ENCODE data around the gene KLK15. TPM values are rescaled to one million over a fixed set of nuclear protein-coding genes. Genes with fewer than 3 reads are reported as not detected.

KLK15 gene
- total and polyA plus RNA-seq, 5 donors from 2014 or later: not detected

- H3K27me3 Mint-ChIP-seq: peaks cover 5% of the 10 kb centered on the region
- ATAC-seq (ENCODE audit: low read depth in 2 of 2) (no peak), DNase-seq (no peak)
- peaks cover 0 to 5% (median 0%) of the 10 kb centered on the region in 4 donors for H3K4me1 Mint-ChIP-seq
- Histone ChIP-seq H3K27me3 (ENCODE audit: control insufficient read depth, insufficient read depth, low read length) (no peaks in the 10 kb centered on the region), H3K4me1 (ENCODE audit: control insufficient read depth, insufficient read depth, low read length, poor library complexity, severe bottlenecking) (no peaks in the 10 kb centered on the region), H3K27ac (ENCODE audit: insufficient read depth, low read length, poor library complexity, severe bottlenecking) (no peak overlapping the region), H3K9me3 (ENCODE audit: control insufficient read depth in 2 of 2, low read length in 2 of 2) (no peaks in the 10 kb centered on the region), H3K36me3 (ENCODE audit: control insufficient read depth, insufficient read depth, low read length) (no peaks in the 10 kb centered on the region), H3K4me3 (ENCODE audit: low read depth, low read length) (no peak overlapping the region)
- no peak overlapping the region for H3K4me3 Mint-ChIP-seq
- H3K9me3 Mint-ChIP-seq: no peaks in the 10 kb centered on the region
- H3K36me3 Mint-ChIP-seq: no peaks in the 10 kb centered on the region
- no peak overlapping the region for H3K27ac Mint-ChIP-seq
Observed at GRCh38 chr19:50874211-50874610, 40.8 kb upstream of the KLK15 start.

DNA sequence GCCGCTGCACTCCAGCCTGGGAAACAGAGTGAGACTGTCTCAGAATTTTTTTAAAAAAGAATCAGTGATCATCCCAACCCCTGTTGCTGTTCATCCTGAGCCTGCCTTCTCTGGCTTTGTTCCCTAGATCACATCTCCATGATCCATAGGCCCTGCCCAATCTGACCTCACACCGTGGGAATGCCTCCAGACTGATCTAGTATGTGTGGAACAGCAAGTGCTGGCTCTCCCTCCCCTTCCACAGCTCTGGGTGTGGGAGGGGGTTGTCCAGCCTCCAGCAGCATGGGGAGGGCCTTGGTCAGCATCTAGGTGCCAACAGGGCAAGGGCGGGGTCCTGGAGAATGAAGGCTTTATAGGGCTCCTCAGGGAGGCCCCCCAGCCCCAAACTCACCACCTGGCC is 39.7 kb upstream of the KLK15 start, which contains the start of gene KLK2:
TSS of gene KLK2 (plus strand) at position 384 of the 400 bp plus-strand sequence. CDS start 35 bp downstream, outside the sequence.
- Mint-ChIP-seq H3K27me3 (peaks cover 5% of the 10 kb centered on the region), H3K4me3 (no peak within 1 kb of the TSS), H3K9me3 (no peaks in the 10 kb centered on the region), H3K4me1 (no peaks in the 10 kb centered on the region), H3K36me3 (no peaks in the 10 kb centered on the region), H3K27ac (no peak within 1 kb of the TSS)
- Histone ChIP-seq H3K27me3 (ENCODE audit: control insufficient read depth, insufficient read depth, low read length) (peaks cover 2% of the 10 kb centered on the region), H3K4me1 (ENCODE audit: control insufficient read depth, insufficient read depth, low read length, poor library complexity, severe bottlenecking) (no peaks in the 10 kb centered on the region), H3K9me3 (ENCODE audit: control insufficient read depth in 2 of 2, low read length in 2 of 2) (no peaks in the 10 kb centered on the region), H3K27ac (ENCODE audit: insufficient read depth, low read length, poor library complexity, severe bottlenecking) (no peak within 1 kb of the TSS), H3K4me3 (ENCODE audit: low read depth, low read length) (no peak within 1 kb of the TSS), H3K36me3 (ENCODE audit: control insufficient read depth, insufficient read depth, low read length) (no peaks in the 10 kb centered on the region)
- DNase-seq (no peak), ATAC-seq (ENCODE audit: low read depth in 2 of 2) (no peak)

GRCh38 chr19:50870417-50871089 is 37.2 kb upstream of the KLK15 start:
- Histone ChIP-seq H3K9me3 (ENCODE audit: control insufficient read depth in 2 of 2, low read length in 2 of 2) (no peaks in the 10 kb centered on the region), H3K4me3 (ENCODE audit: low read depth, low read length) (no peak overlapping the region), H3K27me3 (ENCODE audit: control insufficient read depth, insufficient read depth, low read length) (peaks cover 2% of the 10 kb centered on the region), H3K4me1 (ENCODE audit: control insufficient read depth, insufficient read depth, low read length, poor library complexity, severe bottlenecking) (no peaks in the 10 kb centered on the region), H3K36me3 (ENCODE audit: control insufficient read depth, insufficient read depth, low read length) (no peaks in the 10 kb centered on the region), H3K27ac (ENCODE audit: insufficient read depth, low read length, poor library complexity, severe bottlenecking) (no peak overlapping the region)
- no peaks in the 10 kb centered on the region for H3K36me3 Mint-ChIP-seq
- ATAC-seq (ENCODE audit: low read depth in 2 of 2) (no peak), DNase-seq (no peak)
- no peak overlapping the region for H3K27ac Mint-ChIP-seq
- H3K4me1 Mint-ChIP-seq: no peaks in the 10 kb centered on the region
- H3K27me3 Mint-ChIP-seq: peaks cover 18% of the 10 kb centered on the region
- H3K9me3 Mint-ChIP-seq: no peaks in the 10 kb centered on the region
- H3K4me3 Mint-ChIP-seq: no peak overlapping the region

DNA sequence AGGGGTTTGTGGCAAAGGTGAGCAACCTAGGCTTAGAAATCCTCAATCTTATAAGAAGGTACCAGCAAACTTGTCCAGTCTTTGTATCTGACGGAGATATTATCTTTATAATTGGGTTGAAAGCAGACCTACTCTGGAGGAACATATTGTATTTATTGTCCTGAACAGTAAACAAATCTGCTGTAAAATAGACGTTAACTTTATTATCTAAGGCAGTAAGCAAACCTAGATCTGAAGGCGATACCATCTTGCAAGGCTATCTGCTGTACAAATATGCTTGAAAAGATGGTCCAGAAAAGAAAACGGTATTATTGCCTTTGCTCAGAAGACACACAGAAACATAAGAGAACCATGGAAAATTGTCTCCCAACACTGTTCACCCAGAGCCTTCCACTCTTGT is 36.1 kb upstream of the KLK15 start:
- Histone ChIP-seq H3K27ac (ENCODE audit: insufficient read depth, low read length, poor library complexity, severe bottlenecking) (no peak overlapping the region), H3K36me3 (ENCODE audit: control insufficient read depth, insufficient read depth, low read length) (no peaks in the 10 kb centered on the region), H3K4me3 (ENCODE audit: low read depth, low read length) (no peak overlapping the region), H3K27me3 (ENCODE audit: control insufficient read depth, insufficient read depth, low read length) (peaks cover 2% of the 10 kb centered on the region), H3K4me1 (ENCODE audit: control insufficient read depth, insufficient read depth, low read length, poor library complexity, severe bottlenecking) (no peaks in the 10 kb centered on the region), H3K9me3 (ENCODE audit: control insufficient read depth in 2 of 2, low read length in 2 of 2) (no peaks in the 10 kb centered on the region)
- no peak for DNase-seq
- H3K27me3 Mint-ChIP-seq: peaks cover 18% of the 10 kb centered on the region
- no peak overlapping the region for H3K27ac Mint-ChIP-seq
- H3K4me3 Mint-ChIP-seq: no peak overlapping the region
- H3K9me3 Mint-ChIP-seq: no peaks in the 10 kb centered on the region
- no peaks in the 10 kb centered on the region for H3K36me3 Mint-ChIP-seq
- no peaks in the 10 kb centered on the region for H3K4me1 Mint-ChIP-seq
- ATAC-seq (ENCODE audit: low read depth in 2 of 2): no peak

DNA sequence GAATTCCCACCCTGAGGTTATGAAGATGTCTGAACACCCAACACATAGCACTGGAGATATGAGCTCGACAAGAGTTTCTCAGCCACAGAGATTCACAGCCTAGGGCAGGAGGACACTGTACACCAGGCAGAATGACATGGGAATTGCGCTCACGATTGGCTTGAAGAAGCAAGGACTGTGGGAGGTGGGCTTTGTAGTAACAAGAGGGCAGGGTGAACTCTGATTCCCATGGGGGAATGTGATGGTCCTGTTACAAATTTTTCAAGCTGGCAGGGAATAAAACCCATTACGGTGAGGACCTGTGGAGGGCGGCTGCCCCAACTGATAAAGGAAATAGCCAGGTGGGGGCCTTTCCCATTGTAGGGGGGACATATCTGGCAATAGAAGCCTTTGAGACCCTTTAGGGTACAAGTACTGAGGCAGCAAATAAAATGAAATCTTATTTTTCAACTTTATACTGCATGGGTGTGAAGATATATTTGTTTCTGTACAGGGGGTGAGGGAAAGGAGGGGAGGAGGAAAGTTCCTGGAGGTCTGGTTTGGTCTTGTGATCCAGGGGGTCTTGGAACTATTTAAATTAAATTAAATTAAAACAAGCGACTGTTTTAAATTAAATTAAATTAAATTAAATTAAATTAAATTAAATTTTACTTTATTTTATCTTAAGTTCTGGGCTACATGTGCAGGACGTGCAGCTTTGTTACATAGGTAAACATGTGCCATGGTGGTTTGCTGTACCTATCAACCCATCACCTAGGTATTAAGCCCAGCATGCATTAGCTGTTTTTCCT is 28.3 kb upstream of the KLK15 start:
- no peak overlapping the region for H3K27ac ChIP-seq (ENCODE audit: insufficient read depth, low read length, poor library complexity, severe bottlenecking)
- Mint-ChIP-seq H3K4me1 (no peaks in the 10 kb centered on the region), H3K27ac (no peak overlapping the region), H3K9me3 (peaks cover 0 to 15% (median 0%) of the 10 kb centered on the region in 7 donors), H3K36me3 (no peaks in the 10 kb centered on the region), H3K4me3 (no peak overlapping the region), H3K27me3 (peaks cover 36% of the 10 kb centered on the region)
- no peaks in the 10 kb centered on the region for H3K27me3 ChIP-seq (ENCODE audit: control insufficient read depth, insufficient read depth, low read length)
- no peaks in the 10 kb centered on the region for H3K4me1 ChIP-seq (ENCODE audit: control insufficient read depth, insufficient read depth, low read length, poor library complexity, severe bottlenecking)
- DNase-seq: no peak
- no peak overlapping the region for H3K4me3 ChIP-seq (ENCODE audit: low read depth, low read length)
- peaks cover 0 to 4% of the 10 kb centered on the region in 2 experiments for H3K9me3 ChIP-seq (ENCODE audit: control insufficient read depth in 2 of 2, low read length in 2 of 2)
- no peak for ATAC-seq (ENCODE audit: low read depth in 2 of 2)
- no peaks in the 10 kb centered on the region for H3K36me3 ChIP-seq (ENCODE audit: control insufficient read depth, insufficient read depth, low read length)

GRCh38 chr19:50861010-50861409 is 27.6 kb upstream of the KLK15 start:
- no peaks in the 10 kb centered on the region for H3K27me3 ChIP-seq (ENCODE audit: control insufficient read depth, insufficient read depth, low read length)
- no peak overlapping the region for H3K27ac Mint-ChIP-seq
- H3K9me3 ChIP-seq (ENCODE audit: control insufficient read depth in 2 of 2, low read length in 2 of 2): peaks cover 0 to 4% of the 10 kb centered on the region in 2 experiments
- ATAC-seq (ENCODE audit: low read depth in 2 of 2): no peak
- no peaks in the 10 kb centered on the region for H3K4me1 Mint-ChIP-seq
- H3K4me3 ChIP-seq (ENCODE audit: low read depth, low read length): no peak overlapping the region
- no peaks in the 10 kb centered on the region for H3K36me3 ChIP-seq (ENCODE audit: control insufficient read depth, insufficient read depth, low read length)
- H3K36me3 Mint-ChIP-seq: no peaks in the 10 kb centered on the region
- no peak overlapping the region for H3K27ac ChIP-seq (ENCODE audit: insufficient read depth, low read length, poor library complexity, severe bottlenecking)
- H3K4me1 ChIP-seq (ENCODE audit: control insufficient read depth, insufficient read depth, low read length, poor library complexity, severe bottlenecking): no peaks in the 10 kb centered on the region
- no peak overlapping the region for H3K4me3 Mint-ChIP-seq
- peaks cover 30% of the 10 kb centered on the region for H3K27me3 Mint-ChIP-seq
- peaks cover 0 to 15% (median 0%) of the 10 kb centered on the region in 7 donors for H3K9me3 Mint-ChIP-seq
- no peak for DNase-seq

DNA sequence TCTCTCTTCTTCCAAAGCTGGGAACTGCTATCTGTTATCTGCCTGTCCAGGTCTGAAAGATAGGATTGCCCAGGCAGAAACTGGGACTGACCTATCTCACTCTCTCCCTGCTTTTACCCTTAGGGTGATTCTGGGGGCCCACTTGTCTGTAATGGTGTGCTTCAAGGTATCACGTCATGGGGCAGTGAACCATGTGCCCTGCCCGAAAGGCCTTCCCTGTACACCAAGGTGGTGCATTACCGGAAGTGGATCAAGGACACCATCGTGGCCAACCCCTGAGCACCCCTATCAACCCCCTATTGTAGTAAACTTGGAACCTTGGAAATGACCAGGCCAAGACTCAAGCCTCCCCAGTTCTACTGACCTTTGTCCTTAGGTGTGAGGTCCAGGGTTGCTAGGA is 26.5 kb upstream of the KLK15 start:
- H3K36me3 ChIP-seq (ENCODE audit: control insufficient read depth, insufficient read depth, low read length): no peaks in the 10 kb centered on the region
- no peaks in the 10 kb centered on the region for H3K4me1 ChIP-seq (ENCODE audit: control insufficient read depth, insufficient read depth, low read length, poor library complexity, severe bottlenecking)
- ATAC-seq (ENCODE audit: low read depth in 2 of 2): no peak
- Mint-ChIP-seq H3K36me3 (no peaks in the 10 kb centered on the region), H3K4me3 (no peak overlapping the region), H3K4me1 (no peaks in the 10 kb centered on the region), H3K27me3 (peaks cover 29% of the 10 kb centered on the region), H3K9me3 (peaks cover 0 to 15% (median 1%) of the 10 kb centered on the region in 7 donors), H3K27ac (no peak overlapping the region)
- peaks cover 0 to 4% of the 10 kb centered on the region in 2 experiments for H3K9me3 ChIP-seq (ENCODE audit: control insufficient read depth in 2 of 2, low read length in 2 of 2)
- no peak overlapping the region for H3K27ac ChIP-seq (ENCODE audit: insufficient read depth, low read length, poor library complexity, severe bottlenecking)
- H3K4me3 ChIP-seq (ENCODE audit: low read depth, low read length): no peak overlapping the region
- H3K27me3 ChIP-seq (ENCODE audit: control insufficient read depth, insufficient read depth, low read length): no peaks in the 10 kb centered on the region
- no peak for DNase-seq
